Urothelium cell line (cell line): ENCODE data around the gene ATP6V1E1.

Experiments
- DNase-seq: peaks from one replicate; pipeline ENCODE4 v3.0.0; 2011; ENCODE audit warnings: low spot score, mixed read lengths
- FAIRE-seq: peaks from 2 replicates; lab custom pipeline; 2011; peaks lifted over from hg19 to GRCh38; lab: Jason Lieb, UNC

ATP6V1E1 gene

GRCh38 chr22:17634696-17635095 lies 6.1 kb upstream of the ATP6V1E1 start:
- no peak for DNase-seq
- no peak for FAIRE-seq

- DNase-seq = no peak
Observed at GRCh38 chr22:17633998-17634323, 5.4 kb upstream of the ATP6V1E1 start.

GRCh38 chr22:17633217-17633997 lies 4.9 kb upstream of the ATP6V1E1 start:
- peak; percentile 69 for DNase-seq
- FAIRE-seq = no peak

More at GRCh38 chr22:17633998-17634323, 5.4 kb upstream of the ATP6V1E1 start:
- FAIRE-seq = no peak

DNA sequence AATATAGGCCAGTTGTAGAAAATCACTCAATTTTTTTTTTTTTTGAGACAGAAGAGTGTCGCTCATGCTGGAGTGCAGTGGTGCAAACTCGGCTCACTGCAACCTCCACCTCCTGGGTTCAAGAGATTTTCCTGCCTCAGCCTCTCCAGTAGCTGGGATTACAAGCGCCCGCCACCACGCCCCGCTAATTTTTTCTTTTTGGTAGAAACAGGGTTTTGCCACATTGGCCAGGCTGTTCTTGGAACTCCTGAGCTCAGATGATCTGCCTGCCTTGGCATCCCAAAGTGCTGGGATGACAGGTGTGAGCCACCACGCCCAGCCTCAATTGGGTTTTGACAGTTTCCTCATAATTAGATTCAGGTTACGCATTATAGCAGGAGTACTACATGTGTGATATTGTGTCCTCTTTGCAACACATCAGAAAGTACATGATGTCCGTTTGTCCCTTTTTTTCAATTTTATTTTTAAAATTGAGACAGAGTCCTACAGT lies 2.6 kb upstream of the ATP6V1E1 start:
- DNase-seq (no peak), FAIRE-seq (no peak)

- FAIRE-seq (no peak), DNase-seq (no peak)
Observed at GRCh38 chr22:17629641-17630040, 1.1 kb upstream of the ATP6V1E1 start.

DNA sequence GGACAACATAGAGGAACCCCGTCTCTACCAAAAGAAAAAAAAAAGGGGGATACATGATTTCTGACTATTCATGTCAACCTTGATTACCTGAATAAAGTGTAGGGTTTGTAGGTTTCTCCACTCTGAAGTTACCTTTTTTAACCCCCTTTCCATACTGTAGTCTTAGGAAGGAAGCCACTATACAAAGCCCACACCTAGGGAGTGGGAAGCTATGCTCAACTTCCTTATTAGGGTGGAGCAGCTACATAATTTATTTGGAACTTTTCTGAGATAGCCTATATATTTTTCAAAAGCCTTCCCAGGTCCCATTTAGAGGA lies 582 bp upstream of the ATP6V1E1 start:
- no peak for DNase-seq
- no peak for FAIRE-seq

DNA sequence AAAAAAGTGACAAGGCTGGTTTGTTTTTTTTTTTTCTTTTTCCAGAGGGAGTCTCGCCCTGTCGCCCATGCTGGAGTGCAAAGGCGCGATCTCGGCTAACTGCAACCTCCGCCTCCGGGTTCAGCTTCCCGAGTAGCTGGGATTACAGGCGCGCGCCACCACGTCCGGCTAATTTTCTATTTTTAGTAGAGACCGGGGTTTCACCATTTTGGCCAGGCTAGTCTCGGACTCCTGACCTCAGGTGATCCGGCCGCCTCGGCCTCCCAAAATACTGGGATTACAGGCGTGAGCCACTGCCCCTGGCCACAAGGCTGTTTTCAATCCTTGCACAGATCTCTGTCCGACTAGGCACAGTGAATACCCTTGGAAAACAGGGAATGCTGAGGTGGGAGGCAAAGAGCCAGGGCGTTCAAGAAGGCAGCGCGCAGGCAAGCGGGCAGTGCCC lies 566 bp downstream of the ATP6V1E1 start:
- FAIRE-seq = no peak
- no peak for DNase-seq

DNA sequence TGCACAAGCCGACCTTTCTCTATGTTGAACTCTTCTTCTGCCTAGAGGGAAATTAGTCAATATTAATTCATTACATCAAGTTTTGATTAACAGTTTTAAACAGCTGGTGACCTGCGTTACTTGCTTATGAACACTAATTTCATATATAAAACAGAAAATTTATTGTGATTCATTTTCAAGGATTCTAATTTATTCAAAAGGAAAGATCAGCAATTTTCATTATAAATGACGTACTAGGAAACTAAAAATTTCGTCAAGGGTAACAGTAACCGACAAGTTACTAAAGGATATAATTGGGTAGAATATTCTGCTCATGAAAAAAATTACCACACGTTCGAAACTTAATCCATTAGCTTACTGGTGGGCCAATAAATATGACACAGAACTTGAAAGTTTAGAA lies 15.3 kb downstream of the ATP6V1E1 start:
- DNase-seq (no peak), FAIRE-seq (no peak)

DNA sequence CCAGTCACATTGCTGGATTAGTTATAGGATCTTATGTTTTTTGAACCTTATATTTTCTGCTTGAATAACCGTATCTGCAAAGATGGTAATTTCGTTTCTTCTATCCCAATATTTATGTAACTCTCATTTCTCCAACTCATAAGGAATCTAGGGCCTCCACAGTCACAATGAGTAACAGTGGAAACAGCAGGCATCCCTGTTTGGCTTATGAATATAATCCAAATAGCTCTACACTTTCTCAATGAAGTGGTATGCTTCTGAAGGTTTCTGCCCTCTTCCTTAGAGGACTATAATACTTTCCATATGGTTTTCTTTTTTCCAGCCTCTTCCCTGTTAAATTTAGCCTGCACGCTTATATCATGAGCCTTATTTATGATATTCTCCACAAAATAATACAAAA lies 16.5 kb downstream of the ATP6V1E1 start:
- no peak for DNase-seq
- FAIRE-seq = no peak

DNA sequence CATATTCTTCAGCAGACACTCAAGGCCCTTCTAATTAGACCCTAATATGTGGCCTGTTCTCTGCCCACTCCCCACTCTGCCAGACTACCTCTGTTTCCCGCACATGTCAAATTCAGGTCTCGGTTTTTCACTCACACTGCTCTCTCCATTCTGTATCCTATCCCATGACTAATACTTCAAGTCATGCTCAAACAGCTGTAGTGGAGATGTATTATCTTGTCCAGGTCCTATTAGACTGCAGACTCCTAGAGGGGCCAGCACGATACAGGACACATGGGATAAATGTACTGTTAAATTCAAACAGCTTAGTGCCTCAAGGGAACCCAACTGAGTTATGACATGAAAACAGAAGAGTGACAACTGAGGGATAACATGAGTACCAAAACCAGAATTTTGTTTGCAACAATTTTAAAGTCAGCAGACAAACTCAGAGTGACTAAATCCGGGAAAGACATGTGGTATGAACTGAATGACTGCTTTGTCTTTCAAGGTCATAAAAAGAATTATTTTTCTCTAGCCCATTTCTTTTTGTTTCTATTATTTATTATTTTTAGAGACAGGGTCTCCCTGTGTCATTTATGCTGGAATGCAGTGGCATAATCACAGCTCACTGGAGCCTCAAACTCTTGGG lies 20.5 kb downstream of the ATP6V1E1 start:
- no peak for FAIRE-seq

DNA sequence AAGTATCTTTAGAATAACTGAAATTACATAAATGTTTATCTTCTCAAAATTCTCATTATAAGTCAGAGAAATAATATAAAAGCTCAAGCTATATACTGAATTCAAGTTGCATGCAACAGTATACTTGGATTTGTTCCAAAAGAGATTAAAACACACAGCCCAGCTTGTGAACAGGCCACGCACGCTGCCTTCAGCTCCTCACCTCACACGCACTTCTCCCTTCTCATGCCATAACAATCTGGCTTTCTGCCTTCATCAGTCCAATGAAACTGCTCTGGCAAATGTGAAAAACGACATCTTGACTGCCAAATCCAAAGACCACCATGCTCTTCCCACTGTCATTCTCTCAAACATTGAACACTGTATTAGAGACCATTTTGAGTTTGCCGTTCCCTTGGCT lies 22.1 kb downstream of the ATP6V1E1 start:
- FAIRE-seq = no peak
- DNase-seq = no peak

More for the DNA sequence above, 20.5 kb downstream of the ATP6V1E1 start:
- no peak for DNase-seq

- no peak for FAIRE-seq
- DNase-seq = no peak
Observed at GRCh38 chr22:17603668-17604067, 24.9 kb downstream of the ATP6V1E1 start.

- no peak for FAIRE-seq
- no peak for DNase-seq
Observed at GRCh38 chr22:17601031-17601430, 27.5 kb downstream of the ATP6V1E1 start.

DNA sequence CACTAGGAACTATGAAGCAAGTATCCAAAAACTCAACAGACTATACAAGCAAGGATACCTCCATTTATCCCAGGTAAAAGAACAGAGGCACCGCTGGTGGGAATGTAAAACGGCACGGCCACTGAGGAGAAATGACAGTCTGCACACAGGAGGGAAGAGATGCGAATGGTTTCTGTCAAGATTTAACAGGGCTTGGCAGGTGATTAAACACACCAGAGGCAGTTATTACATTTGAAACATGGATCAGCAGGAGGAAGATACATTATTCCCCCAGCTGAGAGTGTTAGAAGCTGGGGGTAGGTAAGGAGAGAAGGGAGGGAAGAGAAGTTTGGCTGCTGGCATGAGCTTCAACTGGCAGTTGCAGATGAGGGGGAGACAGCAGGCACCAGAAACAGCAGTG lies 30.2 kb downstream of the ATP6V1E1 start:
- DNase-seq (no peak), FAIRE-seq (no peak)

GRCh38 chr22:17597217-17597616 lies 31.3 kb downstream of the ATP6V1E1 start:
- FAIRE-seq (no peak), DNase-seq (no peak)

DNA sequence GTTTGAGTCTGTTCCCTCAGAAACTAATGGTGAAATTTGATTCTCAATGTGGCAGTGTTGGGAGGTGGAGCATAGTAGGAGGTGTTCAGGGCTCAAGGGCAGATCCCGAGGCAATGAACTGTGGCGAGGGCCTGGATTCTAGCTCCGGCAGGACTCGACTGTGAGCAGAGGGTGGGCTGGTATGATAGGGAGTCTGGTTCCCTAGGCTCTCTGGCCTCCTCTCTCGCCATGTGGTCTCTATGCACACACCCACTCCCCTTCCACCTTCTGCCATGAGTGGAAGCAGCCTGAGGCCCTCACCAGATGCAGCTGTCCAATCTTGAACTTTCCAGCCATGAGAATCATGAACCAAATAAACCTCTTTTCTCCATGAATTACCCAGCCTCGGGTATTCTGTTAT lies 32.3 kb downstream of the ATP6V1E1 start:
- no peak for DNase-seq
- FAIRE-seq = no peak

- no peak for FAIRE-seq
- no peak for DNase-seq
Observed at GRCh38 chr22:17592201-17592600, 36.3 kb downstream of the ATP6V1E1 start.

DNA sequence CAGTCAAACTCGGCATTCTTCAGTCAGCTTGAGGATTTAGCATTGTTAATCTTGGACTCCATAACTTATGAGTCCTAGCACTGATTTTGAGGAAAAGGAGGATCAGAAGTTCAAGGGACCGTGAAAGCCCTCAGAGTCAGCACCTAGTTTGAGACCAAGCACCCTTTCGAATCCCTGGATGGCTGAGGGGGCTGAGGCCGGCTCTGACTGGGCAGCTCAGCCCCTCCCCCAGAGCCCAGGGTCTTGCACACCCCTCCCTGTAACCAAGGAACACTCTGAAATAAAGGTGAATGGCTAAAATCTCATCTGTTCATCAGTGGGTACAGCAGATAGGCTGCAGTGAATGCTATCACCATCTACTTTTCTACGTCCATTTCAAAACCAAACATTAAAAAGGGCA lies 38.0 kb downstream of the ATP6V1E1 start:
- no peak for FAIRE-seq
- no peak for DNase-seq

GRCh38 chr22:17589810-17590375 lies 38.7 kb downstream of the ATP6V1E1 start:
- FAIRE-seq = no peak

GRCh38 chr22:17588606-17589005 lies 39.9 kb downstream of the ATP6V1E1 start:
- no peak for FAIRE-seq
- no peak for DNase-seq

More at GRCh38 chr22:17589810-17590375, 38.7 kb downstream of the ATP6V1E1 start:
- DNase-seq = no peak

GRCh38 chr22:17587629-17588028 lies 40.9 kb downstream of the ATP6V1E1 start:
- no peak for FAIRE-seq
- DNase-seq = no peak

GRCh38 chr22:17586831-17587440 lies 41.6 kb downstream of the ATP6V1E1 start:
- DNase-seq (no peak), FAIRE-seq (no peak)
